C4-2B (cell line): ENCODE results near the gene ZFYVE28.

Experiments
- CTCF ChIP-seq: fragments of 450-650 bp; conservative IDR thresholded peaks from 2 replicates; pipeline ENCODE4 v1.5.1; 2017; ENCODE audit warnings: mild to moderate bottlenecking
- ZFX ChIP-seq: fragments of 450-650 bp; IDR thresholded peaks from 2 replicates; pipeline ENCODE4 v1.6.1; 2017

- no peak for TF ChIP-seq CTCF
- TF ChIP-seq ZFX = no peak
These were observed 10.0 kb downstream of the ZFYVE28 start for GRCh38 chr4:2408401-2408958.
